Stimulated activated CD4-positive, alpha-beta T cell treated with anti-CD3 and anti-CD28 coated beads, Interleukin-1b, Interleukin-23, amount 100 ng/mL, for 24 hours (primary cell): ENCODE results near the gene APBB1IP.
"Not testable (repeated sequence)": the region's sequence is repeated elsewhere in the genome, so short reads cannot be mapped to it uniquely, and the experiment has no call there.

Experiments used
- DNase-seq, 4 experiments: peaks; one replicate each; pipeline ENCODE4 v3.0.0-alpha.2; 2020; ENCODE audit warnings: low read depth in 4 of 4, low spot score in 1 of 4

APBB1IP gene

DNA sequence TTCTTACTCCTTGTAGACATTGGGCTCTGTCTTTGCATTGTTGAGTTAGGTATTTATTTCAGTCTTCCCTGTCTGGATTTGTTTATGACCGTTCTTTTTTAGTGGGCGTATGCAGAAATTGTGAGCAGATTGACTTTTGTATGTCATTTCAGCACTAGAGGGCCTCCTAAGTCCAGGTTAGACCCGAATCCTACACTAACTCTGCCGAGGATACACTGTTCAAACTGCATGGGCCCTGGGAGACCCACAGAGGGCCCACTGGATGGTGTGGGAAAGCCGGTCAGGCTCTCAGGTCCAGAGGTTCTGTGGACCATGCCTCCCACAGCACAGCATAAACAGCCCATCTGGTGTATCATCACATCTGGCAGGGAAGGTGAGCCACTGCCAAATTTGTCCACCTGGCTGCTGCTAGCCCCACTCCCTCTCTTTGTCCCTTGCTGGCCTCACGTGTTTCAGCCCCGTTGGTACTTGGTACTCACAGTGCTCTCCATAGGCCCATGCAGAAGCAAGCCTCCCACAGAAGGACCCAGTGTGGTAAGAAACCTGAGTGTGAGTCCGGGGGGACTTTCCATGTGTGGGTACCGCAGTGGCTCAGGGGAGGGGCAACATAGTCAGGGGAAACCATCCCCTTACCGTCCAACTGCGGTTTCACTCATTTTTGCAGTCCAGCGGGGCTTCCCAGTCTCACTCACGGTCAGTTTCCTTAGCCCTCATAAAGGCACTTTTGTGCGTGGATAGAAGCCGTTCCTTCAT, 112.8 kb downstream of the APBB1IP start:
- no peak for DNase-seq

DNA sequence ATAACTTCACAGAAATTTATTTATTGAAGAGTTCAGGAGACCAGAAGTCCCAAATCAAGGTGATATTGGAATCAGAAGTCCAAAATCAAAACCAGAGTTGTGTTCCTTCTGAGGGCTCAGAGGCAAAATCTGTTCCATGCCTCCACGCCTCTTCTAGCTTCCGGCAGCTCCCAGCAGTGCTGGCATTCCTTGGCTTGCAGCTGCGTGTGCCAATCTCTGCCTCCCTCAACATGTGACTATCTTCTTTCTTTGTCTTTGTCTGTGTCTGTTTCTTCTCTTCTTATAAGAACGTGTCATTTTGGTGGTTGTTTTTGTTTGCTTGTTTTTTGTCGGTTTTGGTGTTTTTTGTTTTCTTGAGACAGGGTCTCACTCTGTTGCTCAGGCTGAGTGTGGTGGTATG, 116.1 kb downstream of the APBB1IP start:
- DNase-seq = no peak

DNA sequence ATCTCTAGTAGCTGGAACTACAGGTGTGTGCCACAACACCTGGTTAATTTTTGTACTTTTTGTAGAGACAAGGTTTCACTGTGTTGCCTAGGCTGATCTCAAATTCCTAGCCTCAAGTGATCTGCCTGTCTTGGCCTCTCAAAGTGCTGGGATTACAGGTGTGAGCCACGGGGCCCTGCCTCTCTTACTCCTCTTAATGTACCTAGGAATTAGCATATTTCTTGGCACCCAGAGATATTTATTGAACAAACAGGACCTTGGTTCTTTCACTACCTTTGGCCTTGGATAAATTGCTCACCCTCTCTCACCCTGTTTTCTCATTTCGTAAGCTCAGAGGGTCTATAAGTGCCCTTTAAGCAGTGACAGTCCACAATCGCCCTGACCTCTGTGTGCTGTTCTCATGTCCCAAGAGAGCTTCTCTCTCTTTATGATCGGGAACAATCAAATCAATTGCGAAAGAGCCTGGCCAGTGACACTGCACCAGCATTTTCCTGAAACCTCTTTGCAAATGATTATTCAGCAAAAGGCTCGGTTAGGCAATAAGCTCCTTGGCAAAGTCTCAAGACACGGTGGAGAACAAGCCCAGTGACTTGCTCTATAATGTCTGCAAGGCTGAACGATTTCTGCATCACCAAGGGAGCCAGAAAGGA, 117.7 kb downstream of the APBB1IP start:
- no peak for DNase-seq

DNA sequence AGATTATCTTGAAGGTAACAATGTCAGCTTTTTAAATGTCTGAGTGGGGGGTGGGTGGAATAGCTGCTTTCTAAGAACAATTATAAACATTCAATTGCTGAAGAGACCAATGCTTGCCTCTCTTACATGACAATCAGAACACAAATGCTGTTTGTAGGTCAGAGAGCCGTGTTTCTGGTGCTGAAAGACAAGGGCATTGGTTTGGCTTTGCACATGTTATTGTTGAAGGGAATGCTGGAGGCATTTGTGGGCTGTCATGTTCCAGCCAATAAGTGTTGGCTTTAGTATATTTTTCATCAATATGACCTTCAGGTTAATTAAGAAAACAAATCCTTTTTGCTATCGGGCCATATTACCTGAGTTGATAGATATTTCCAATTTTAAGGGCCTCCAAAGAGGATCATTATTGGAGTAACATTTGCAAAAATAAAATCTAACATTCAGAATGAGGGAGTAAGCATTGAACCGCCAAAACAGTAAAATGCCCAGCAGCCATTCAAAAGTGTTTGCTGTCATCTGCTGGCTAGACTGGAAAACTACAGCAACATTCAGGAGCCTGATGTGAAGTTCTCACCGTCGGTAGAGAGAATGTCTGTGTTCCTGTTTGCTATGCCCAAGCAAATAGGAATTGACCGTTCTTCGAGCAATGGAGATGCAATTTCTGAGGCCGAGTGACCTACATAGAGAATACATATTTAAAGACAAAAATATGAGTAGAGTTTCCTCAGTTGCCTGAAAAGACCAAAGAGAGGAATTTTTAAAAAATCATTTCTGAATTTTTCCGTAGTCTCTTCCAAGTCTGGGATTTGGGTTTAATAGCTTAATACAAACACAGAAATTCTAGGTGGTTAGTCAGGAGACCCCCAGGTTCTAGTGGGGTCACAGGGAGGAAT, 118.9 kb downstream of the APBB1IP start:
- DNase-seq = no peak

DNA sequence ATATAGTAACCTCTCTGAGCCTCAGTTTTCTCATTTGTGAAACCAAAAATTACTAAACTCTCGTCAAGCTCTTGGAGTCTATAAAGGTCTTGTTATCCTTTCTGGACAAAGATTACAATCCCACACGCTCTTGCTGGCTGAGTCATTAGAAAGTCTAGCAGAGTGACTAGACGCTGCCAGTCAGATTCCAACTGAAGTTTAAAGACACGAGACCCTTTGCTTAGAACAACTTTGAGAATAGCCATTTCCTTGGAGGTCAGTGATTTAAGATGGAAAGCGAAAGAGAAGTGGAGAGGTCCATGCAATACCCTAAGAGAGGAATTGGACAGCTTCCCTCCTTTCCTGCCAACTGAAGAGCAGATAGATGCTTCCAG, 119.5 kb downstream of the APBB1IP start:
- no peak for DNase-seq

DNA sequence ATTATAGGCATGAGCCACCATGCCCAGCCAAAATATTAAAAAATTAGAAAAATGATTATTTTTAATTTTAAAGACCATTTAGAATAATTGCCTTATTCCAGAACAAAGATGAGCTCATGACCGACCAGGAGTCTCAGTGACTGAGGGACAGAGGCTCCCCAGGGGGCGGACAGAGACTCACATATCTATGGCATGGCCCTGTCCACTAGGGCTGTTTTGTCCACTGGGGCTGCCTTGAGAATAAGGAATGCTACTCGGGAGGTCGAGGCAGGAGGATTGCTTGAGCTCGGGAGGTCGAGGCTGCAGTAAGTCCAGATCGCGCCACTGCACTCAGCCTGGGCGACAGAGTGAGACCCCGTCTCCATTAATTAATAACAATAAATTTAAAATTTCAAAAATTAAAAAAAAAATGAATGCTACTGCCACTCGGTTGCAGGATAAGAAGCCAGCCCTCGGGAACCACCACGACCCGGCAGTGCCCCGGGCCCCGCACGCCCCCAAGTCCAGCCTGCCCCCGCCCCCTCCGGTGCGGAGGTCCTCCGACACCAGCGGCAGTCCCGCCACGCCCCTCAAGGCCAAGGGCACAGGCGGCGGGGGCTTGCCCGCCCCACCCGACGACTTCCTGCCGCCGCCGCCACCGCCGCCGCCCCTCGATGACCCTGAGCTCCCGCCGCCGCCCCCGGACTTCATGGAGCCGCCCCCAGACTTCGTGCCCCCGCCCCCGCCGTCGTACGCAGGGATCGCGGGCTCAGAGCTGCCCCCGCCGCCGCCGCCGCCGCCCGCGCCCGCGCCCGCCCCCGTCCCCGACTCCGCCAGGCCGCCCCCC, 128.6 kb downstream of the APBB1IP start:
- no peak for DNase-seq

DNA sequence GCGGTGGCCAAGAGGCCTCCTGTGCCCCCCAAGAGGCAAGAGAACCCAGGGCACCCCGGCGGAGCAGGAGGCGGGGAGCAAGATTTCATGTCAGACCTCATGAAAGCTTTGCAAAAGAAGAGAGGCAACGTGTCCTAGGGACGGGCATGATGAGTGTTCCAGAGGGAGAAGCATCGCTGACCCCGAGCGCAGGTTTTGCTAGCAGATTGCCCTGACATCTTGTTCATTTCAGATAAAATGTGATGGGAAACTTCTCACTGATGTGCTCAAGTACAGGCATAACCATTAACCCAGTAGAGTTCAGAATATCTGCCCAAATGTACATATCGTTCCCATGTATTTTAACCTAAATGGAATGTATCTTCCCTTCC, 129.2 kb downstream of the APBB1IP start:
- DNase-seq = no peak

DNA sequence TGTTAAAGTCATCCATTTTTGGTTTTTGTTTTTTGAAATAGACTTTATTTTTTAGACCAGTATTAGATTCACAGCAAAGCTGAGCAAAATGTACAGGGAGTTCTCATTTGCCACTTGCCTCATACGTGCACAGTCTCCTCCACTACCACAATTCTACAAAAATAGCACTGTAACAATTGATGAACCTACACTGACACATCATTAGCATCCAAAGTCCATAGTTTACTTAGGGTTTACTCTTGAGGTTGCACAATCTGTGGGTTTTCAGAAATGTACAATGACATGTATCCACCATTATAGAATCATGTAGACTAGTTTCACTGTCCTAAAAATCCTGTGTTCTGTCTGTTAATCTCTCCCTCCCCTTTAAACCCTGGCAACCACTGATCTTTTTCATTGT, 133.5 kb downstream of the APBB1IP start:
- DNase-seq = no peak

DNA sequence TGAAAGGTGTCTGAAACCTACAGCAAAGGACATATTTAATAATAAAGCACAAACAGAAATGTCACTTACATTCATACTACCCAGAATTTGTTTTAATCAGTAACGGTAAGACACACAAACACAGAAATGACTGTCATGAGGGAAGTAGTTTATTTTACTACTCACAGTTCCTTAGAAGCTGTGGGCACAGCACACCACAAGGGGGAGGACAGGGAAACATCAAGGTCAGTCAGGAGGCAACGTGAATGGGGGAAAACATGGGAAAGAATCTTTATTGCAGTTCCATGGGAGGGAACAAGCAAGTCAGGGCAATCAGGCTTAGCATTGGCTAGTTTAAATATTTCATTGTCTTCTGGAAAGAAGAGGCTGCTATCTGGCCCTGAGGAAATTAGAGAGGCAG, 135.5 kb downstream of the APBB1IP start:
- no peak for DNase-seq

DNA sequence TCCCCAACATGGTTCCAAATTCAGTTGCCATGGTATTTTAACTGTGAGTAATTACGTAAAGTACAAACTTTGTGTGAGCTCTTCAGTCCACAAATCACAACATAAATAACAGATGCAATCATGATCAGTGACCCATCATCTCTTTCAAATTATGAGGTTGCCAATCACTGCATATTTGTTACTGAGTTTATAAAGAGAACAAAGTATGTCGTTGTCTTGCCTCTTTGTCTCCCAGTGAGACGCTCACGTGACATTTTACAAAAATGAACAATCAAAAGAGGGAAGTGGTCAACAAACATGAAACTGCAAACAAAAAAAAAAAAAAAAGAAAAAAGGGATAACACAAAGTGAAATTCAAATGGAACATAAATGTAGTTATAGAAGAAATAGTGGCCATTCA, 136.6 kb downstream of the APBB1IP start:
- DNase-seq = no peak

DNA sequence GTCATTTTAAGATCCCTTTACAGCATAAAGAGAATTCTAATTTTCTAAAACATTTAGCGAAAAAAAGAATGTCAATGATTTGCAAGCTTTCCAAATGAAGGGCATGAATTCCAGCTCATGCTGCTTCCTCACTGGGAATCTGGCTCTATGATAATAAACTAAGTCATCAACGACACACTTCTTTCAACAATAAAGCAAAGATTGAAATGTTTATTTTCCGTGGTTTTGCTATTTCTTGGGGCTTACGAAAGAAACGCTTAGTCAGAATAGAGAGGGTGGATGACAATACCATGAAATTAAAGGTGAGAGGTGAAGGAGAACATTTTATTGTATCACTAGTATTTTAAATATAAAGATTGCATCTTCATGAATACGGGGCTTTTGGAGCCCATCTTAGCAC, 140.2 kb downstream of the APBB1IP start:
- not testable (repeated sequence) for DNase-seq

DNA sequence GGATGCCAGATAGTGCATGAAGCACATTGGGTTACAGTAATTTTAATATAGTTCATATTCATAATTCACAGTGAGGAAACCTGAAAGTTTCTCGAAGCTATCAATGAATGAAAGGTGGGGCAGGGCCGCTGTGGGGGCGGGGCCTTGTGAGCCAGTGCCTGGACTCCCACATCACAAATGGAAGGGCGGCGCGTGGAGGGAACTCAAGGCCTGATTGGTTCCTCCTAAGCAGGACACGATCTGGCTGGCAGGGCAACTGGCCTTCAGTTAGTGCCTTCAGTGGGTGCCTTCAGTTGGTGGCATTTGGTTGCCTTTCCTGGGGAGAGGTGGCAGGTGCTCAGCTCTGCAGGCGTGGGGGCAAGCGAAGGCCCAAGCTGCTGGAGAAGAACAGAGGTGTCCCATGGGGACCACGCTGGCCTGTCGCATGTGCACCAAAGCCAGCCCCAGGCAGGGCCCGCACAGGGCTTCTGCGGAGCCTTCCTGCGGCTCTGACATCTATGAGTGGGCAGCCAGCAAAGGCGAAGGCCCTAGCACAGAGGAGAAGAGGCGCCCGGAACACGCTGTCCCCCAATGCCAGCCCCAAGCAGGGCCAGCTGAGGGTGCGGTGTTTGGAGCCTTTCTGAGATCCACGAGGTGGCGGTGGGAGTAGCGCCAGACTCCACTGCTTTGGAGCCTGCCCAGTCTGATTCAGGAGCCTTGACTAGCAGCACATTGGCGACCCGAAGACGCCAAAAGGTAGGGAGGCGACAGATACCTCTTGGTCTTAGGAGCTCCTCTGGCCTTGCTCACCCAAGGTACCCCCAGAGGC, 141.3 kb downstream of the APBB1IP start:
- no peak for DNase-seq

DNA sequence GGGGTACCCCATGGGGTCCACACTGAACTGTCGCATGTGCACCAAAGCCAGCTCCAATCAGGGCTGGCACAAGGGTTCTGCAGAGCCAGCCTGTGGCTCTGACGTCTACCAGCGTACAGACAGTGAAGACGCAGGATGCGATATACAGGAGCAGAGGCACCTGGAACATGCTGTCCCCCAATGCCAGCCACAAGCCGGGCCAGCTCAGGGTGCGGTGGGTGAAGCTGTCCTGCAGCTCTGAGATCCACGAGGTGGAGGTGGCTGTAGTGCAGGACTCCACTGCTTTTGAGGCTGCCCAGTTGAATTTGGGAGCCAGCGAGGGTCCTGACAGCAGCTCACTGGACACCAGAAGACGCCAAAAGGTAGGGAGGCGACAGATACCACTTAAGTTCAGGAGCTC, 148.1 kb downstream of the APBB1IP start:
- DNase-seq = no peak

DNA sequence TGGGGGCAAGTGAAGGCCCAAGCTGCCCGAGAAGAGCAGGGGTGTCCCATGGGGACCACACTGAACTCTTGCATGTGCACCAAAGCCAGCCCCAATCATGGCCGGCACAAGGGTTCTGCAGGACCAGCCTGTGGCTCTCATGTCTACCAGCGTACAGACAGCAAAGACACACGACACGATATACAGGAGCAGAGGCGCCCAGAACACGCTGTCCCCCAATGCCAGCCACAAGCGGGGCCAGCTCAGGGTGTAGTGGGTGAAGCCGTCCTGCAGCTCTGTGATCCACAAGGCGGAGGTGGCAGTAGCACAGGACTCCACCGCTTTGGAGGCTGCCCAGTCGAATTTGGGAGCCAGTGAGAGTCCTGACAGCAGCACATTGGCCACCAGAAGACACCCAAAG, 150.5 kb downstream of the APBB1IP start:
- DNase-seq = no peak

DNA sequence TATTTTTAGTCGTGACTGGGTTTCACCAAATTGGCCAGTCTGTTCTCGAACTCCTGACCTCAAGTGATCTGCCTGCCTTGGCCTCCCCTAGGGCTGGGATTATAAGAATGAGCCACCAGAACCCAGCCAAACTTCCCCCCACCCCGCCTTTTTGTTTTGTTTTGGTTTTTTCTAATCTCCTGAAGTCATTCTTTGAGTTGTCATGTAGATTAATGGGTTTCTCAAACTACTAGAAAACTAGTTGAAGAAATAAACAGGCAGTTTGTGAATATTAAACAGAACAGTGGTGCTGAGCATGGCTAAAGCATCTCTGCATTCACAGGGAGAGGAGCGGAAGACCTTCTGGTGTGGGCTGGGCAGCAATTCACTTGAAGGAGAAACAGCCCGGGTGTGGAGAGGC, 151.7 kb downstream of the APBB1IP start:
- not testable (repeated sequence) for DNase-seq

DNA sequence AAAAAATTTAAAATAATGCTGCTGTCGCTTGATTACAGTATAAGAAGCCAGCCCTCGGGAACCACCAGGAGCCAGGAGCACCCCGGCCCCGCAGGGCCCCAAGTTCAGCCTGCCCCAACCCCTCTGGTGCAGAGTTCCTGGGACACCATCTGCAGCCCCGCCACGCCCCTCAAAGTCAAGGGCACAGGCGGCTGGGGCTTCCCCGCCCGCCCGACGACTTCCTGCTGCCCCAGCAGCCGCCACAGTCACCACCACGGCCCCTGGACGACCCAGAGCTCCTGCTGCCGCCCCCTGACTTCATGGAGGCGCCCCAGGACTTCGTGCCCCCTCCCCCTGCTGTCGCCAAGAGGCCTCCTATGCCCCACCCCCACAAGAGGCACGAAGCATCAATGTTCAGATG, 155.8 kb downstream of the APBB1IP start:
- DNase-seq = no peak

DNA sequence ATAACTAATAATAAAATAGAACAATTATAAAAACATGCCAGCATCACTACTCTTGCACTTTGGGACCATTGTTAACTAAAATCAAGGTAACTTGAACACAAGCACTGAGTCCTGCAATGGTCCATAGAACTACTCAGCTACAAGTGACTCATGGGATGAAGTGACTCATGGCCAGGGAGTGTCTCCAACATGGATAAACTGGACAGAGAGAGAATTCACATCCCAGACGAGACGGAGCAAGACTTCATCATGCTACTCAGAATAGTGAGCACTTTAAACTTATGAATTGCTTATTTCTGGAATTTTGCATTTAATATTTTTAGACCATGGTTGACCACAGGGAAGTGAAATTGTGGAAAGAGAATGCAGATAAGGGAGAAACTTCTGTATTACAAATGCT, 165.1 kb downstream of the APBB1IP start:
- DNase-seq = not testable (repeated sequence)

DNA sequence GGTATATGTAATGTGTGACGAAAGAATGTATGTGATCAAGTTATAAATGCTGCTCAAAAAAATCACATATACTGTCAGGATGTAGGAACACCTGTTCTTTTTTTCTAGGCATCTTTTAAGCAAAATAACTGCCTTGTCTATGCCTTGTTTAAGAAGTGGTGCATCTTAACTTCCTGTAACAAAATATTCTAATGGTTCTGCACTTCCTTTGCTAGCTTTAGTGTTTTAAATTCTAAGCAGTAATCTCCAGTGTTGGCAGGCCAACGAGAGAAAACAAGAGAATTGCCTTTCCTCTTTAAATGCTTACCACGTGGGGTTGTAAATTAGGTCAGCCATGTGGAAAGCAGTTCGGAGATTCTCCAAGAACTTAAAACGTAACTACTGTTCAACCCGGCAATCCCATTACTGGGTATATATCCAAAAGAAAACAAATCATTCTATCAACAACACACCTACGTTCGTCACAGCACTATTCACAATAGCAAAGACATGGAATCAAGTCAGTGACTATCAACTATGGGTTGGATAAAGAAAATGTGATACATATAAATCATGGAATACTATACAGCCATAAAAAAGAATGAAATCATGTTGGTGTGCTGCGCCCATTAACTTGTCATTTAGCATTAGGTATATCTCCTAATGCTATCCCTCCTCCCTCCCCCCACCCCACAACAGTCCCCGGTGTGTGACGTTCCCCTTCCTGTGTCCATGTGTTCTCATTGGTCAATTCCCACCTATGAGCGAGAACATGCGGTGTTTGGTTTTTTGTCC, 166.4 kb downstream of the APBB1IP start:
- DNase-seq = not testable (repeated sequence)

DNA sequence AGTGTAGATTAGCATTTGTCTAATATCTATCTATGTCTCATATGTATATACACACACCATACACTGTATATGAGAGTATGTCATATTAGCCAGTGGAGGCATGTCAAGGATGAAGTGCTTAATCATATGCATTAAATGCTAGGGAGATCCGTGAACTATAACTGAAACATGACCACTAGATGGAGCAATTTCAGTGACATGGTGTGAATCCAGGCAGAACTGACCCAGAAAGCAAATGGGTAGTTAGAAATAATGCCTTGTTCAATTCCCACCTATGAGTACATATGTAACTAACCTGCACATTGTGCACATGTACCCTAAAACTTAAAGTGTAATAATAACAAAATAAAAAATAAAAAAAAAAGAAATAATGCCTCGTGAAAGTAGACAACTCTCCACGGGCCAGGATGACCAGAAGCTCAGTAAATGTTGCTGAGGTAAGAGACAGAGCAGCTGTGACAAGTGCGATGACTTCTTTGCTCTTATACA, 168.3 kb downstream of the APBB1IP start:
- DNase-seq = not testable (repeated sequence)
